HG03039 (cell line): ENCODE measurements around the gene BFSP2.
"Not testable (repeated sequence)": the region's sequence is repeated elsewhere in the genome, so short reads cannot be mapped to it uniquely, and the experiment has no call there.

ENCODE experiments used
- ATAC-seq: cut with Tn5 transposase; IDR thresholded peaks from one replicate; pipeline ENCODE4 v1.9.1; 2021; ENCODE audit warnings: mild to moderate bottlenecking, moderate library complexity; ENCODE audit not compliant: unreplicated experiment

The BFSP2 gene

DNA sequence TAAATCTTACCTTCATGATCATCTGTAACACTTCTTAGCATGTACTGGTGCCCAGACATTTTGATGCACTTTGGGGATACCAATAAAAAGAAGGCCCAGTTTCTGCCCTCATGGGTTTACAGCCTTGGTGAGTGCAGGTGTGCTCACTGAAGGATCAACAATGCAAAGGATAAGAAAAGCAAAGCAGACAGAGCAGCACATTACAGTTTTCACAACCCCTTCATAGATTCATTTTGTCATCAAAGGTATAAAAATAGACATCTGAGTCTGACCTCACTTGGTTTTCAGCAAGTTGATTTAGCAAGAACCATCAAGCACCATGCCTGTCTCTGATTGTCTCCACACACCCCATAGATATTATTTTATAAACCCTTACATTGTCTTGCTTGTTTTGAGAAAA, 77.6 kb downstream of the BFSP2 start:
- no peak for ATAC-seq

DNA sequence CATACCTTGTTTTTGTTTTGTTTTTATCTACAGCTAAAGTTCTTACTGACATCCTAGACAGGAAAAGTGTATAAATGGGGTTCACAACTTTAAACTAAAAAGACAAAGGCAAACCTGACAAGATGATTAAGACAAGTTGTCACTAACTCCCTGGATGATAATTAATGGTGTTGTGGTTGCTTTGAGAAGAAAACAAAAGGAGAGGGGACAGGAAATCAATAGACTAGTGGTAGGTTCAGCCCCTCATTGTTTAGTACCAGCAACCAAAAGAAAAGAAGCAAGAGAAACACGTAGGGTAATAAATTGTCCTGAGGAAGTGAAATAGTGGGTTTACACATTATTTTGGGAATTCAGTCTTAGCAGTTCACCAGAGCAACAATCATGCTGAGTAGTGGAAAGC, 78.8 kb downstream of the BFSP2 start:
- ATAC-seq, result no peak

DNA sequence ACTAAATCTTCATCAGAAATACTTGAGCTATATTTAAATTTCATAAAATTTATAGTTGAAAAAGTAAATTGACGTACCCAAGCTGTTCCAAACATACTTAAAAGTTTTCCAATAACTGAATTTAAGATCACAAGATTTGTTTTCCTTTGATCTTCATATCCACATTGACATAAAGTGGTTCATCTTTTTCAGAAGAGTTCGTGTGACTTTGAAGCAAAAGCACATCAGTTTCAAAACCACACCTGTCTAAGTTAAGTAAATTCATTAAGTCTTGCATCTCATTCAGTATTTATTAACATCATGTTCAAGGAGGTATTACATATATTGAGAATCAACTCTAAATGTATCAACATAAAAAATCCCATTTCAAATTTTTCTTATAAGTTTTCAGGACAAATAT, 79.5 kb downstream of the BFSP2 start:
- no peak for ATAC-seq

DNA sequence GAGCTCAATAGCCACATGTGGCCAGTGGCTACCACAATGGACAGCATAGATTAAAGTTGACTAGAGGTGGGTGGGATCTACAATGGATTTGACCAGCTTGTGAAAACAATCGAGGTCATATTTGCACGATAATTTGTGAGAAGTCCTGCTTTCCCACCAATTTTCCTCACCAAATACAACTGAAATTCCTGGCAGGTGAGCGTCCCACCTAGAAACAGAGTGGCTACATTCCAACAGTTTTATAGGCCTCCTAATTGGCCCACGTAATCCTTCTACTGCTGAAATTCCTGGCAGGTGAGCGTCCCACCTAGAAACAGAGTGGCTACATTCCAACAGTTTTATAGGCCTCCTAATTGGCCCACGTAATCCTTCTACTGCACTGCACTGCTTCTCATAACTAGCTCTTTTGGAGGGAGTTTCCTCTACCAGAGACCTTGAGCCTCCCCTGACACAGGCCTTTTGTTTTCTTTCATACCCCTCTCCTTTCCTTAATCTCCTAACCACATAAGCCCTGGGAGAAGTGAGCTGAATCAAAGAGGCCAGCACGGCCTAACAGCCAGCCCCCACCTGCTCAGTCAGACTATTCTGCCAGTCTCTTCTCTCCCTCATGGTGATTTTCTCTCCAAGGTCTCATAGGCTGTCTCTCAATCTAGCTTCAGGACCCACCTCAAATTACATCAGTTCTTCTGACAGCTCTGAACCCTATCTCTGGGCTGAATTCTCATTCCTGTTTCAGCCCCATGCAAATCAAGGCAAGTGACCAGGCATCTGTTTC, 80.2 kb downstream of the BFSP2 start:
- peak; percentile 68 for ATAC-seq

DNA sequence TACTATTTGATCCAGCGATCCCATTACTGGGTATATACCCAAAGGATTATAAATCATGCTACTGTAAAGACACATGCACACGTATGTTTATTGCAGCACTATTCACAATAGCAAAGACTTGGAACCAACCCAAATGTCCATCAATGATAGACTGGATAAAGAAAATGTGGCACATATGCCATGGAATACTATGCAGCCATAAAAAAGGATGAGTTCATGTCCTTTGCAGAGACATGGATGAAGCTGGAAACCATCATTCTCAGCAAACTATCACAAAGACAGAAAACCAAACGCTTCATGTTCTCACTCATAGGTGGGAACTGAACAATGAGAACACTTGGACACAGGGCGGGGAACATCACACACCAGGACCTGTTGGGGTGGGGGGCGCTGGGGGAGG, 82.6 kb downstream of the BFSP2 start:
- not testable (repeated sequence) for ATAC-seq

DNA sequence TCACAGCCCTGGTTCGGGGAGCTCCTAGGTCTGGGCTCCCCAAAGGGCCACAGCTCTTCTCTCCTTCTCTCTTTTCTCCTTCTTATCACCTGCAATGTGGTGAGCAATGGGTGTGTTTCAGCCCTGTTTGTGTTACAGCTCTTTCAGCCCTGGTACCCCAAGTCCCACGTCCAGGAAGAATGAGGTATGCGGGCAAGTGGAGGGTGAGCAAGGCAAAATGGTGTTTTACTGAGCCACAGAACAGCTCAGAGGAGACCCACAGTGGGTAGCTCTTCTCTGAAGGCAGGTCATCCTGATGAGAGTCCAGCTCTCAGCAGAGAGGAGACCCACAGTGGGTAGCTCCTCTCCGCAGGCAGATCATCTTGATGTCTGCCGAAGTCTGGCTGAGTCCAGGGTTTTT, 86.8 kb downstream of the BFSP2 start:
- ATAC-seq, result no peak

DNA sequence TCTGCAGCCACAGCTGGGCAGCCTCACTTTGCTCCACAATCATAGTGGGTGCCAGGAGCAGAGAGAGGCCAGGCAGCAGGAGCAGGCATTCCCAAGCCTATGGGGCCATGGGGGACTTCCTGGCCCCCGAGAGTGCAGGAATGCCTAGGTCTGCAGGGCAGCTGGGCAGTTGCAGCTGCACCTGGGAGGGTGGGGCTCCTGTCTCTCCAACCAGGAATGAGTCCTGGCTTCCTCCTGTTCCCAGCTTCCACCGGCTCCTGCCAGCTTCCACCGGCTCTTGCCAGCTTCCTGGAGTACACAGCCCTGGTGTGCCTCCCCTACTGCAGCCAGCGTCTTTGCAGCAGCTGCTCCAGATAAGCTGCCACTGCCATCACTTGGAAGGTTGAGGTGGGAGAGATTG, 87.3 kb downstream of the BFSP2 start:
- ATAC-seq, result no peak

DNA sequence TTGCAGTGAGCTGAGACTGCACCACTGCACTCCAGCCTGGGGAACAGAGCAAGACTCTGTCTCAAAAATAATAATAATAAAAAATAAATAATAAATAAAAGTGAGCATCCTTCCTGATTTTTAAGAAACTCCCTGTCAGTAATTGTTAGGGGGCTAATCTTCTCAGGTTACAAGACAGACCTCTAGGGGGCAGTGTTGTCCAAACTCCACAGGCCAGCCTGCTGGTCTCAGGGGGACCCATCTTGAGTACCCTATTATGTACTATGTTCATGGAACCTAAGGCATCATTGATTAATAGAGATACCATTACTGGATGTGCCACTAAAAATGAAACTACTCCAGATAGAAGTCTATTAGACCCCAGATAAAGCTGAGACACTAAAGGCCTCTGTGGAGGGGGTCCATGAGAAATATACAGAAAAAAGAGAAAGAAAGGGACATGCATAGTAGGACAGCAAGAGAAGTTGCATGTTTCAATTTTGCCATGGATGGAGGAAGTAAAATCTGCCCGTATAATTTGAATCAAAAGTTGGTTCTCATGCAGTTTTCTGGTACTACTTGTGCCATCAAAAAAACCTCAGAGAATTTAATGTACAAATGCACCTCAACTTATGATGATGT, 88.2 kb downstream of the BFSP2 start:
- ATAC-seq, result no peak

DNA sequence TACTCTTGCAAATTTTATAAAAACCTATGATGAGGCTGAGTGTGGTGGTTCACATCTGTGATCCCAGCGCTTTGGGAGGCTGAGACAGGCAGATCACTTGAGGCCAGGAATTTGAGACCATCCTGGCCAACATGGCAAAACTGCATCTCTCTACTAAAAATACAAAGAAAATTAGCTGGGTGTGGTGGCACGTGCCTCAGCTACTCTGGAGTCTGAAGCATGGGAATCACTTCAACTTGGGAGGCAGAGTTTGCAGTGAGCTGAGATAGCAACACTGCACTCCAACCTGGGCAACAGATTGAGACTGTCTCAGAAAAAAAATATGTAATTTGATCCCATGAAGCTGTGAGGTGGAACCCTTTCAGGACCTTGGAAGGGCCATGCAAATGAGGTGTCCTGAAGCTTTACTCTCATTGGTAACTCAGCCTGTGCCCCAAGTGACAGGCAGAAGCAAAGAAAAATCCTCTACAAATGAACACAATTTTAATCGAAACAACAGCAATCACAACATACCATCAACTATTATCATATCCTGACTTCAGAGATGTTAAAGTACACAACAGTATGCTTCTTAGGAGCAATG, 89.0 kb downstream of the BFSP2 start:
- no peak for ATAC-seq

DNA sequence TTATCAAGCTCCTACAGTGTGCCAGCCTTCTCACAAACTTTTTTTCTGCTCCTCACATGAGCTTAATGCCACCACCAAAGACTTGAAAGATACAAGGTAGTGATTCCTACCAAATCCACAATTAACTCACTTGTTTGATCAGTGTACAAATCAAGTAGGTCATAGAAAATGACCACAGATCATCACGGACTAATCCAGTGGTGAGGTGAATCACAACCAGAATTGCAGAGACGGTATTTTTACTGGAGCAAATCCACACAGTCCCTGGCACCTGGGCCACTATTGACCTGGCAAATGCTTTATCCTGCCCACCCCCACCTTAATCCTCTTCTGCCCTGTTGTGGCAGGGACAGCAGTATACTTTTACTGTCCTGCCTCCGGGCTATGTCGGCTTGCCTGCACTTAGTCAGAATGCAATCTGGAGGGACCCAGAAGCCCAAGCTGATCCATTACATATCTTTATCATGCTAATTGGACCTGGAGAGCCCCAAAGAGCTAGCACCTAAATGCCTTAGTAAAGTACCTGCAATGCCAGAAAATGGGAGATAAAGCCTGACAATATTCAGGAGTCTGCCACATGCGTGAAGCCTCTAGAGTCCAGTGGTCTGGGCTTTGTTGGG, 89.7 kb downstream of the BFSP2 start:
- no peak for ATAC-seq

DNA sequence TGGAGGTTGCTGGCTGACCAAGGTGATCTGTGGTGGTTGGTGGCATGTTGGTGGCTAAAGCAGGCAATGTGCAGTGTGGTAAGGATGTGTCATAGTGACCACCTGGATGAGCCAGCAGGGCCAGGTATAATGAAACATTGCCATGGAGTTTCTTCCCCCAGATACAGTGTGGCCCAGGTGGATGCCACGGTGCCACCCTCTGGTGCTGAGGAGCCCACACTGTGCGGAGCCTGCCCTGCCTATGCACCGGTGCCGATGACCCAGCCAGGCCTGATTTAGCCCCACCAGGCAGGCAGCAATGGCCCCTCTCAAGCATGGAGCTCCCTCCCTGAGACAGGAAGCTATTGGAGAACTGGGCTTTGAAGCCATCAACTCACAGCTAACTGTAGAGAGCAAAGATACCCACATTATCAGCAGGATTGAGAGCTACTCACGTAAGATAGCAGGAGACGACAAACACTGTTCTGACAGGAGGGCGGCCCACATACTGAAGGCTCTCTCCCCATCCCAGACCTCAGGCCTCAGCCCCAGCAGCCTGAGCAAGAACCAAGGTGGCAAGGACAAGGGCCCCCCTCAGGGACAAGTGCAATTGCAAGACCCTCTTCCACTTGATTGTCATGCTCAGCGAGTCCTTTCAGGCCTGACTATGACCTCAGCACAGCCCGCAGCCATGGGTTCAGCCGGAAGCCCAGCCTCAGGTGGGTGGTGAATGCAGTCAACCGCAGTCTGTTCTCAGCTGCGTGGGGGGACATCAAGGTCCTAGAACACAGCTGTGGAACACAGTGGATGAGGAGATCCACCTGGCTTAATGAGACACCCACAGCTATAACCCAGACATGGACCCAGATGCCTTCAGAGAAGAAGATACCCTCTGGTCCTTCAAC, 90.9 kb downstream of the BFSP2 start:
- peak; percentile 77 for ATAC-seq

DNA sequence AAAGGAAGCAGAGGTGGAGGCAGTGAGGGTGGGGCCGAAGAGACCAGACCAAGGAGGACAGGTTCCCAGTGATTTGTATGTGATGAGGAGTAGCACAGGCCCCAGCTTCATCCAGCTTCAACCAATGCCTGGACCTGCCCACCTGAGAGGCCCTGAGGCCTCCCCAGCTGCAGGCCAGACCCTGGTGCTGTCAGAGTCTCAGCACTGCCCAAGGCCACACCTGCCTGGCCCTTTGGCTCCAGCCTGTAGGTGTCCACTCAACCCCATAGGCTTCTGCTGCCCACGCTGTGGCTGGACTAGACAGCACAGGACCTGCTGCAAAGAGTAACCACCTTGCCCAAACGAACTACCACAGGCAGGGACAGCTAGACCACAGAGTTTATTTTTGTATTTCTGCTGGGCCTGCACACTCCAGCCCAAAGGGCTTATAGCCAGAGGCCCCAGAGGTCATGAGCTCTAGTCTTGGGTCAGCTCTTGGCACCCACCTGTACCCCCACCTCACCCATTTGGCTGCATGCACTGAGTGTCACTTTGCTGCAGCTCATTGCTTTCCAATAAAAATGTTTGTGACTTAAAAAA, 91.7 kb downstream of the BFSP2 start:
- peak; percentile 20 for ATAC-seq

DNA sequence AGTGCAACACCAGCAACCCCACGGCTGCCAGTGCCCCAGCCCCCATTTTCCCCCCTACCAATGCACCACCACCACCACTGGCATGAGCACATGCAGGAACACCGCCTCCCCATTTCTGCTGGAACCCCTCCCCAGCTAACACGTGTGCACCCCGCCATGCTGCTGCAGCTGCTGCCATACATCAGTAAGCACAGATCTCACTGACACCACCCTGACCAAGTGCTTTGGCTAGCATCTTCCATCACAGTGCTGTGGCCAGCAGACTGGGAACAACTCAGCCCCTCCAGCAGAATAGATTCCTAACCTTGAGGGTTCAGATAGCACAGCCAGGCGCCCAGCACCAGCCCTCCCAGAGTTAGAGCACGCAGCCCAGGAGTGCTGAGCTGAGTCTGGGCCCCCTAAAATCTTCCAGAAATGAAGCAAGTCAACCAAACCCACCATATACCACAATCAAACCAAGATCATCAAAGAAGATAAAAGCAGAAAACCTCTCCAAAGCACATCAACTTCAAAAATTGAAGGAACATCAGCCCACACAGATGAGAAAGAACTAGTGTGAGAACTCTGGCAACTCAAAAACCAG, 92.4 kb downstream of the BFSP2 start:
- no peak for ATAC-seq

DNA sequence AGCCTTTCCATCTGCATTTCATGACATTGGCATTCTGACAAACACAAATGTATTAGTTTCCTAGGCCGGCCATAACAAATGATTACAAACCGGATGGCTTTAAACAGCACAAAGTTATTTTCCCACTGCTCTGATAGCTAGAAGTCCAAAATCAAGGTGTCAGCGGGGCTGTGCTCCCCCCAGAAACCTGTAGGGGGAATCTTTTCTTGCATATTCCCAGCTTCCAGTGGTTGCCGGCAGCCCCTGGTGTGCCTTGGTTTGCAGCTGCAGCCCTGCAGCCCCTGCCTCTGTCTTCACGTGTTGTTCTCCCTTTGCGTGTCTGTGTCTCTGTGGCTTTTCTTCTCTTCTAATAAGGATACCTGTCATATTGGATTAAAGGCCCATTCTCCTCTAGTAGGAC, 94.6 kb downstream of the BFSP2 start:
- ATAC-seq, result no peak

DNA sequence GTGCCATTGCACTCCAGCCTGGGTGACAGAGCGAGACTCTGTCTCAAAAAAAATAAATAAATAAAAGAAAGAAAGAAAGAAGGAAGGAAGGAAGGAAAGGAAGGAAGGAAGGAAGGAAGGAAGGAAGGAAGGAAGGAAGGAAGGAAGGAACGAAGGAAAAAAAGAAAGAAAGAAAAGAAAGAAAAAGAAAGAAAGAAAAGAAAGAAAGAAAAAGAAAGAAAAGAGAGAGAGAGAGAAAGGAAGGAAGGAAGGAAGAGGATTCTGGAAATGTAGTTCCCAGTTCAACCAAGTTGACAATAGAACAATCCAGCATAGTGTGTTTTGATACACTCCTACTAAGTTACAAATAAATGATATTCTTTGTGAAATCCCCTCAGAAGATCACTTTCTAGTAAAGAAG, 102.7 kb downstream of the BFSP2 start:
- ATAC-seq, result not testable (repeated sequence)

DNA sequence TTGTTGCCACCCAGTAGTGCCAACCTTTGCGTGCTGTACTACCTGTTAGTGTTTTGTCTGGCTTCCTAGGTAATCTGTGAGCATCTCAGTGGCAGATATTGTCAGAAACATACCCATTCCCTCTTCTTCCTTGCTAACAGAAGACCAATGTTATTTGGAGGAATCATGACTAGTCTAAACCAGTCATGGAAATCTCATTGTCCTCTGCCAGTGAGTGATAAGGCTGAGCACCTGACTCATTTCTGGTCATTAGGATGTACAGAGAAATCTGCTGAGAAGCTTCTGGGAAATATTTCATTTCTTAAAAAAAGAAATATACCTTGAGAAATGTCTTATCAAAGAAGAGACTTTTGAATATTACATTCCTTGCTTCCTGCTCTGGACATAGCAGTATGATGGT, 103.6 kb downstream of the BFSP2 start:
- ATAC-seq, result no peak

DNA sequence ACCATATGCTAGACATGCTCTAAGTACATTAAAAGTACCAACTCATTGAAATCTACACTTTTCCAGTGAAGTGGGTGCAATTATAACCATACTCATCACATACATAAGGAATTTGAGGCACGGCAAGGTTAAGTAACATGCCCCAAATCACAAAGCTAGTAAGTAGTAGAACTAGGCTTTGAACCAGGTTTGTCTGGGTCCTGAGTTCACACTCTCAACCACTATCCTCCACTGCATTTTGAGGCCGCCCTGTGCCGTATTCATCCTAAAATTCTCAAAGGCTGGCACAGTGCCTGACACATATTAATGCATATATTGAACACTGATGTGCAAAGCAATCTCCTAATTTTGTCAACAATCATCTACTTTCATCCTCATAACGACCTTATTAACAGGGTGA, 104.9 kb downstream of the BFSP2 start:
- no peak for ATAC-seq

DNA sequence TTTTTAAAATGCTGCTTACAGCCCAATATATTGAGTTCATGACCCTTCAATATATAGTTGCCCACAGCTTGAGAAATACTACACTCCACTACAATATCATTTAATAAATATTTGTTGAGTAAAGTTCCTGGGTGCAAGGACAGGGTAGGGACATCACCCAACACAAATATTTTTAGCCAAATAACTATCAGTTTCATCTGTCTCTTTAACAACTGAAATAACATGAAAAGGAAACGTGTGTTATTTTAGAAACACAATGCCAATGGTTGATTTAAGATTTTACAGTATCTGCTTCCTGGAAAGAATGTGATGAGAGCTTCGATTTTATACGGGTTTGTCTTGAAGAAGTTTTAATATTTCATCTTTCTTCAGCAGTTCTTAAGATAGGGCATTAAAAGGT, 106.0 kb downstream of the BFSP2 start:
- peak; percentile 24 for ATAC-seq

DNA sequence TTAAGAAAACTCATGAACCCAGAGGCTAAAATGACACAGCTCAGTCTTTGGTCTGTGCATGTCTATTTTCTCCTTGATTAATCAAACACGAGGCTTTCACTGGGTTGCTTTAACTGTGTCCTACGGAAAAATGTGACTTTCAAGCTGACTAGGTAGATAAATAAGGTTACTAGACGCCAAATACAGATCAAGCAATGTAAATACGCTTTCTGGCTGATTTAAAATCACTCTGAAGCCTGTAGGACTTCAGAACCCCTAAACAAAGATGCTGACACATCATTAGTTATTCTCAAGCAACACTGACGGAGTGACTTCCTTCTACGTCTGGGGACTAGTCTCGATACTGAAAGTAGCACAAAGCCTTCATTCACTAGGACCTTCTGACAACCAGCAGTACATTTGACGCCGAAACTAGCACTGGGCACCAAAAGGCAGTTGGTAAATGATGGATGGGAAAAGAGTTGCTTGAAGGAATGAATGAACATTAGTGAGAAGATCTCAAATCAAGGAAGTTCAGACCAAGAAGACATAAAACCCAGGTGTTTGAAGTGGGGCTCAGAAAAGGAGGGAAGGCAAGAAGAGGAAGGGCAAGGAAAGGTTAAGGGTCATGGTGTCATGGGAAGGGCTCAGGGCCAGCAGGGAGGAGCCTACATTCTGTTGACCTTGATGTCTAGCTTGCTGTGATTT, 106.5 kb downstream of the BFSP2 start:
- ATAC-seq, result peak; percentile 91

DNA sequence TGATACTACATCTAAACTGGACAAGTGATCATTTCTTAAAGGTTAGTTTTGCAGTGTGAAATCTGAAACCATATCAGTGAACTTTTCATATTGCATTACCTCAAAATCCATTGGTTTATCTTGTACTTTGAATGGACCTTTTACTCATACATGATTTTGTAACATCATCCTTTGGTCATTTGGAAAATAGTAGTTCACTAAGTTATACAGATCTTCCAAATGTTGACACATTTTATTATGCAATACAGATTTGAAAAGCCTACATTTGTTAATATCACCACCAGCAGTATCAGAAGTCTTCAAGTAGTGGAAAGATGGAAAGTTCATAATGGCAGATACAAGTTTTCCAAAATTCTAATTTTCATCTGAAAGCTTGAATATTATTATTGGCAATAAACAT, 109.6 kb downstream of the BFSP2 start:
- no peak for ATAC-seq
